Effector memory CD4-positive, alpha-beta T cell (primary cell): ENCODE measurements around the gene C2orf92.

Experiments used
- DNase-seq, 3 donors: peaks; one replicate each; pipeline ENCODE4 v3.0.0-alpha.2; 2020
- H3K27ac ChIP-seq: 2 replicates; pipeline ENCODE4 v1.7.0; 2013; ENCODE audit warnings: mild to moderate bottlenecking, low read length, moderate library complexity; ENCODE audit not compliant: insufficient read depth, poor library complexity, severe bottlenecking
- H3K27me3 ChIP-seq: replicated peaks from 2 replicates; pipeline ENCODE4 v1.7.0; 2013; ENCODE audit warnings: mild to moderate bottlenecking, low read length; ENCODE audit not compliant: insufficient read depth, control insufficient read depth, poor library complexity, severe bottlenecking
- H3K36me3 ChIP-seq: 2 replicates; pipeline ENCODE4 v1.7.0; 2013; ENCODE audit warnings: mild to moderate bottlenecking, low read length, moderate library complexity; ENCODE audit not compliant: control insufficient read depth, insufficient read depth
- H3K4me1 ChIP-seq: 2 replicates; pipeline ENCODE4 v1.7.0; 2013; ENCODE audit warnings: low read length, mild to moderate bottlenecking; ENCODE audit not compliant: control insufficient read depth, insufficient read depth, poor library complexity, severe bottlenecking
- H3K4me3 ChIP-seq: 2 replicates; pipeline ENCODE4 v1.7.0; 2013; ENCODE audit warnings: low read length, low read depth, mild to moderate bottlenecking; ENCODE audit not compliant: insufficient read depth, poor library complexity, severe bottlenecking
- H3K9me3 ChIP-seq: 2 replicates; pipeline ENCODE4 v1.7.0; 2013; ENCODE audit warnings: mild to moderate bottlenecking, low read length, moderate library complexity; ENCODE audit not compliant: control insufficient read depth

C2orf92 gene

DNA sequence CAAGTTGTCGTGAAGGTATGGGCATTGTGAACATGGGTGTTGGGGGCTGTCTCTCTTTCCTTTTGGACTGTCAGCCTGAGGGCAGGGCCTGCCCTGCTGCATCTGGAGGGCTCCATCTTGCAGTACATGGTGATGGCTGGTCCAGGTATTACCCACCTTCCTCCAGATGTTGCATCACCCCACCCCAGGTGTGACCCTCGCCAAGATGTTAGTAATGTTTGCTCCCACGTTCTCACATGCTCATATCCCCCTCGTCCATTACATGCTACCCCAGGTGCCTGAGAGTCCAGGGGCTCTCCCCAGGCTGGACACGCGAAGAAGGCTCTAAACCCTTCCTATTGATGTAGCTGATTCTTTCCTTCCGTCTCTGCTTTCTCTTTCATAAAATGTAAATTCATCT is 57.8 kb downstream of the C2orf92 start:
- Histone ChIP-seq H3K27ac (peak overlapping the region; percentile 11), H3K4me1 (peaks cover 10% of the 10 kb centered on the region), H3K4me3 (no peak overlapping the region), H3K36me3 (peaks cover 85% of the 10 kb centered on the region), H3K27me3 (no peaks in the 10 kb centered on the region), H3K9me3 (no peaks in the 10 kb centered on the region)
- DNase-seq: no peak

DNA sequence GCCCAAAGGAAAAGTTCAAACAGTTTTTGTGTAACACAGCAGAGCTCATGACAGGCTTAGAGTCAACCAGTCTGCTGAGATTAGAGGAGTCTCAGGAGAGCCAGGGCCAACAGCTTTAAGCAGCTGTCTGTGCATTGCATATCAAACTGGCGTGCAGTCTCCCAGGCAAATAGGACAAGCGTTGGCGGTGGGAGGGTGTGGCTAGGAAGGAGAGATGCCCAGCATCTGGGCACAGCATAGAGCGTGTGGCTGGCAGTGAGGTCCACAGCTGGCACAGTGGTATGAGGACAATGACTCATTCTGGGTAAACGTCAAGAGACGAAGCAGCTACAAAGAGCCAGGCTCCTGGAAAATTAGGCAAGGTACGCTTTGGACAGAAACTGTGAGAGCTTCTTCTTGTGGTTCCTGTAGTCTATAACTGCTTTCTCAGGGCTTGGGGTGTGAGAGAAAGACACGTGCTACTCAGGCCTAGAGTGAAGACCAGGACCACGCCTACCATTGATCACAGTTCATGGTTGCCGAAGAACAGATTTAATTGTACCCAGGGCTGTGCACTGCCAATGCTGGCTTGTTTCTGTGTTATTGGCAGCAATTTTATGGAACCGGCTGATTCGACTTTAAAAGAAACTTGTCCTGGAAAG is 58.7 kb downstream of the C2orf92 start:
- no peak for DNase-seq
- no peaks in the 10 kb centered on the region for H3K9me3 ChIP-seq

DNA sequence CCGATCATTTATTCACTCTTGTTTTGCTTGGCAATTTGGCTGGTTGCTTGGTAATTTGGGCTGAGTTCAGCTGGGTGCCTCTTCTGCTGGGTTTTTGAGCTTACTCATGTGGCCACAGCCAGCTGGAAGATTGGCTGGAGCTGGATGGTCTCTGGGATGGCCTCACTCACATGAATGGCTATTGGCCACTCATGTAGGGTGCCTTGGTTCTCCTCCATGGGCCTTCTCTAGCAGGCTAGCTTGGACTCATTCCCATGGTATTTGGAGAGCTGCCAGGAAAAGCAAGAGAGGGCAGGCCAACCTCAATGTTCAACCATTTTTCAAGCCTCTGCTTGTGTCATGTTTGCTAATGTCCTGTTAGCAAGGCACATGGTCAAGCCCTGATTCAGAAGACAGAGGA is 60.7 kb downstream of the C2orf92 start:
- Histone ChIP-seq H3K27me3 (no peaks in the 10 kb centered on the region), H3K36me3 (peaks cover 94% of the 10 kb centered on the region), H3K4me1 (peaks cover 6% of the 10 kb centered on the region)

More for the DNA sequence above, 58.7 kb downstream of the C2orf92 start:
- no peaks in the 10 kb centered on the region for H3K27me3 ChIP-seq
- peak overlapping the region; percentile 11 for H3K27ac ChIP-seq
- H3K4me1 ChIP-seq: peaks cover 10% of the 10 kb centered on the region
- H3K36me3 ChIP-seq: peaks cover 94% of the 10 kb centered on the region
- H3K4me3 ChIP-seq: no peak overlapping the region

DNA sequence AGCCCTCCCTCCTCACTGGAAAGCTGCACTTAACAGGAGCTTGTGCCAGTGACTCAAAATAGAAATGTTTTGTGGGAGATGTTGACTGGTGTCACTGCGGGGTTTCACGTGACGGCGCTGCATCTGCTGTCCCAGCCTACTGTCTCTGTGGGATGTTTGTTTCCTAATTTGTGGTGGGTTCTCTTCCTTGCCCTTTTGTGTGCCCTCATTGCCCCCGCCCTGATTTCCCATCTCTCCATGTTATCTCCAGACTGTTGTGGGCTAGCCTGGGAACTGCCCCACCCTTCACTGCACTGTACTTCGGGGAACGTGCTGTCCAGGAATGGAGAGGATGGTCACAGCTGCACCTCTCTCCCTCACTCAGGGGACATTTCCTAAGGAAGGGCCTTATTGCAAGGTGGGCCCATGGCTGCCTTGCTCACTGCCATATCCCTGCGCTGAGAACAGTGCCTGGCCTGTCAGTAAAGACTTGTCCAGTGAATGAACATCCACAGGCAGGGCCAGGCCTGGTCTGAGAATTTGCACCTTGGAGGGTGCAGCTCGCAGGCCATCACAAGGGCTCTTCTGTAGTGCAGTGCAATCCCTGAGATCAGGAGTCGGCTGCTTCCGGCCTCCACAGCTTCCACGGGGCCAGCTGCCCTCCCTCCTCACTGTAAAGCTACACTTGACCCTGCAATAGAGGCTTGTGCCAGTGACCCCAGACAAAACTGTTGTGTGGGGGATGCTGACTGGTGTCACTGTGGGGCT is 61.9 kb downstream of the C2orf92 start:
- no peak overlapping the region for H3K4me3 ChIP-seq
- no peaks in the 10 kb centered on the region for H3K9me3 ChIP-seq
- peaks cover 6% of the 10 kb centered on the region for H3K4me1 ChIP-seq
- DNase-seq: no peak
- H3K27me3 ChIP-seq: no peaks in the 10 kb centered on the region
- no peak overlapping the region for H3K27ac ChIP-seq
- H3K36me3 ChIP-seq: peaks cover 94% of the 10 kb centered on the region

More for the DNA sequence above, 60.7 kb downstream of the C2orf92 start:
- no peak overlapping the region for H3K4me3 ChIP-seq
- H3K27ac ChIP-seq: no peak overlapping the region
- H3K9me3 ChIP-seq: no peaks in the 10 kb centered on the region
- DNase-seq: no peak

DNA sequence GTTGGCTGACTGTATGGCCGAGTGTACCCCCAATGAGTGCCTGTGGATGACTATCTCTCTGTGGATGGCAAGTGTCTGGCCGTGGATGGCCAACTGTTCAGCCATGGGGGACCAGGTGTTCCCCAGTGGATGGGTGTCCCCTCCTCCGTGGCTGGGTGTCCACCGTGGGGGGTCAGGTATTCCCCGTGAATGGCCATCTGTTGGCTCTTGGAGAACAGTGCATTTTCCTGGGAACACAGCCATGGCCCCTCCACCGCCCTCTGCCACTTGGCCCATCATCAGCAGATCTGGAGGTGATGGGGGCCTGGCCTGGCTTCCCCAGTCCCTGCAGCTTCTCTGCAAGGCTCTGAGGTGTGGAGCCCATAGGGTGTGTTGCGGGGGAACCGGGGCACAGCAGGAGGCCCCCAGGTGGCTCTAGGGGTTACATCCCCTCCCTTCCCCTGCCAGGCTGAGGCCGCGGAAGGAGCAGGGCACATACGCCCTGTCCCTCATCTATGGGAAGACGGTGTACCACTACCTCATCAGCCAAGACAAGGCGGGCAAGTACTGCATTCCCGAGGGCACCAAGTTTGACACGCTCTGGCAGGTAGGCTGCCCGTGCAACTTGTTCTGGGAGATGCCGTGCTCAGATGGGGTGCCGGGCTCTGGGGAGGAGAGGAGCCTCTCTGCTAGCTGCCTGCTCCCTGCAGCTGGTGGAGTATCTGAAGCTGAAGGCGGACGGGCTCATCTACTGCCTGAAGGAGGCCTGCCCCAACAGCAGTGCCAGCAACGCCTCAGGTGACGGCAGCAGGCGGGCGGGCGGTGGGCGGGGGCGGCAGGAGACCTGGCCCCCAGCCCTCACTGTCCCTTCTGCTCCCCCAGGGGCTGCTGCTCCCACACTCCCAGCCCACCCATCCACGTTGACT is 63.2 kb downstream of the C2orf92 start:
- Histone ChIP-seq H3K9me3 (no peaks in the 10 kb centered on the region), H3K4me3 (no peak overlapping the region), H3K36me3 (peaks cover 95% of the 10 kb centered on the region), H3K27me3 (no peaks in the 10 kb centered on the region), H3K4me1 (peaks cover 1% of the 10 kb centered on the region), H3K27ac (no peak overlapping the region)
- no peak for DNase-seq

DNA sequence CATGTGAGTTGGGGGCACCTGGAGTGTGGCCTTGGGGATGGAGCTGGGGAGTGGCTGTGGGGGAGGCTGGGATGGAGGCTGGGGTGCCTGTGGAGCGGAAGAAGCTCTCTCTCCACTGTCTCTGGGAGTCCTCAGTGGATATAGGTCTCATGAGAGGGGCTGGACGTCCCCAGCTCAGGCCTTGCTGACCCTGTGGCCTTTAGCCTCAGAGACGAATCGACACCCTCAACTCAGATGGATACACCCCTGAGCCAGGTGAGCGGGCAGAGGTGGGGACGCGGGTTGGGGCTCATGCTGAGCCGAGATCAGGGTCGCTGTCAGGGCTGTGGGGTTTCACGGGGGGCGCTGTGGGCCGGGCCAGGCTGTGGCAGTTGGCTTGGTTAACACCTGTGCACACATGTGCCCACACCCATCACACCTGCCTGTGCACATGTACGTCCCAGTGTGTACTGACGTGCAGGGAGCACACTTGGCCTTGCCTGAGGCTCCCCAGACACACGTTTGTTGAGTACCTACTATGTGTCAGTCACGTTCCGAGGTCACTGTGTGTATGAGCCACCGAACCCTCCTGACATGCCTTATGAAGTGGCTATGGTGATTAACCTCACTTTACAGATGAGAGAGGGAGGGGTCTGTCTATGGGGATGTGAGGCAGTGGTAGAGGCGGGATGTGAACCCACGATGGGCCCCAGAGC is 64.0 kb downstream of the C2orf92 start:
- Histone ChIP-seq H3K9me3 (no peaks in the 10 kb centered on the region), H3K4me3 (no peak overlapping the region), H3K36me3 (peaks cover 97% of the 10 kb centered on the region), H3K27me3 (no peaks in the 10 kb centered on the region), H3K4me1 (no peaks in the 10 kb centered on the region), H3K27ac (no peak overlapping the region)
- DNase-seq: no peak

DNA sequence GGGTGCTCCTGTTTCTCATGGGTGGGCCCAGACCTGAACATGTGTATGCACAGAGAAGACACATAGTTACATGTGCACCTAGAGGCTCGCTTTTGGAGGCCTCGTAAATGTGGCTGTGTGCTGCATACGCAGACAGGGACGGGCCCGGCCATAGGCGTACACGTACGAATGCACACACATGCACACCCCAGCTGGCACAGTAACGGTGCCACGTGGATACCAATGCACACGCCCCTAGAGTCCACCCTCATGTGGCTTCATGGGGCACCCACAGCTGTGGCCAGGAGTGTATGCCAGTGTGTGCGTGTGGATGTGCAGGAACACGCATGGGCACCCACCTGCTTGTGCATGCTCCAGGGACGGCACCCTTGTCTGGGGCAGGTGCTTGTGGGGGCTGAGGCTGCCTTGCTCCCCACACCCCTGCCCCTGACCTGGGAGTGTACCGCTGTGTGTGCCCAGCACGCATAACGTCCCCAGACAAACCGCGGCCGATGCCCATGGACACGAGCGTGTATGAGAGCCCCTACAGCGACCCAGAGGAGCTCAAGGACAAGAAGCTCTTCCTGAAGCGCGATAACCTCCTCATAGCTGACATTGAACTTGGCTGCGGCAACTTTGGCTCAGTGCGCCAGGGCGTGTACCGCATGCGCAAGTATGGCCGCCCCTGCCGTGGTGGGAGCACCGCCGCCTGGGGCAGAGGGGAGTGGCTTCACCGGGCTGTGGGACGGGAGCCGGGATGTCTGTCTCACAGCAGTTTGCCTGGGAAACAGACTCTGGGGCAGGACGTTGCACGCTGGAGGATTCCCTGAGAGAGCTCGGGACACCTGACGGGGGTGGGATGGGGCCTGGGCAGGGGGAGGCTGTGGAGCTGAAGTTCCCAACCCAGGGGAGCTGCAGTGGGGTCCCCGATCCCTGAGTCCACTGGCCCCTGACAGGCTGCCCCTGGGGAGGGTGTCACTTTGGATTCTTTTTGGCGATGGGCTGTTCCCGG is 64.8 kb downstream of the C2orf92 start:
- Histone ChIP-seq H3K4me1 (no peaks in the 10 kb centered on the region), H3K9me3 (no peaks in the 10 kb centered on the region), H3K36me3 (peaks cover 97% of the 10 kb centered on the region), H3K27me3 (no peaks in the 10 kb centered on the region), H3K4me3 (no peak overlapping the region), H3K27ac (no peak overlapping the region)
- no peak for DNase-seq

DNA sequence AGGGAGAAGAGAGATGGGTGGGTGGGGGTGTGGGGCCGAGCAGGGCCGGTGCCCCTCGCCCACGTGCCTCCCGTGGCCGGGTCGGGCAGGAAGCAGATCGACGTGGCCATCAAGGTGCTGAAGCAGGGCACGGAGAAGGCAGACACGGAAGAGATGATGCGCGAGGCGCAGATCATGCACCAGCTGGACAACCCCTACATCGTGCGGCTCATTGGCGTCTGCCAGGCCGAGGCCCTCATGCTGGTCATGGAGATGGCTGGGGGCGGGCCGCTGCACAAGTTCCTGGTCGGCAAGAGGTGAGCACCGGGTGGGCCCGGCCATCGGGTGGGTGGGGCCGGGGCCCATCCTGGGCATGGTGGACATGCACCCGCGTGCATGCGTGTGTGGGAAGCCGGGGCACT is 65.6 kb downstream of the C2orf92 start:
- Histone ChIP-seq H3K27ac (no peak overlapping the region), H3K36me3 (peaks cover 94% of the 10 kb centered on the region), H3K4me3 (no peak overlapping the region), H3K4me1 (no peaks in the 10 kb centered on the region), H3K27me3 (no peaks in the 10 kb centered on the region), H3K9me3 (no peaks in the 10 kb centered on the region)
- no peak for DNase-seq

DNA sequence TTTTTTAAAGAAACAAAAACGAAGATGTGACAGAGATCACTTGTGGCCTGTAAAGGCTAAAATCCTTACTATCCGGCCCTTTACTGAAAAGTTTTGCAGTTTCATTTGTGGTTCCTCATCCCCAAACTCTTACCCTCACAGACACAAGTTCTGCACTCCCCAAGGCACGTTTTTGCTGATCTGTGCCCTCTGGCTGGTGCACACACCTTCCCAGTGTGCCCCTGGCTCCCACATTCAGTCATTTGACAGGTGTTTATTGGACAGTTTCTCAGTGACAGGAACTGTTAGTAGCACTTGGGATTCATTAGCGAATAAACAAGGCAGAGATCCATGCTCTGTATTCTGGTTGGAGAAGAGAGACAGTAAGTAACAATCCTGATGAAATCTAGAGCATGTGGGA is 66.7 kb downstream of the C2orf92 start:
- Histone ChIP-seq H3K27me3 (no peaks in the 10 kb centered on the region), H3K4me3 (no peak overlapping the region), H3K9me3 (no peaks in the 10 kb centered on the region), H3K27ac (no peak overlapping the region), H3K4me1 (no peaks in the 10 kb centered on the region), H3K36me3 (peaks cover 86% of the 10 kb centered on the region)
- no peak for DNase-seq
